RWPE2 (cell line): ENCODE results near the gene LRRC8E.
A peak's percentile ranks its signal among the peaks of the same experiment; 100 is the strongest.

ENCODE experiments used
- ATAC-seq: fragments of 200-7000 bp; cut with Tn5 transposase; 3 replicates; pipeline ENCODE4 v1.9.1; 2021; ENCODE audit warnings: low read depth
- DNase-seq: peaks from one replicate; pipeline ENCODE4 v3.0.0-alpha.2; 2020; ENCODE audit warnings: low spot score
- H3K27ac ChIP-seq: fragments of 450-650 bp; 2 replicates; pipeline ENCODE4 v1.5.1; 2017; ENCODE audit warnings: mild to moderate bottlenecking; ENCODE audit not compliant: poor library complexity, severe bottlenecking
- H3K27me3 ChIP-seq: fragments of 250-450 bp; sonication (Bioruptor Pico); 2 replicates; pipeline ENCODE4 v1.5.1; 2021; ENCODE audit warnings: mild to moderate bottlenecking, moderate library complexity; ENCODE audit not compliant: insufficient read depth, poor library complexity, severe bottlenecking
- H3K36me3 ChIP-seq: fragments of 250-450 bp; sonication (Bioruptor Pico); 2 replicates; pipeline ENCODE4 v1.5.1; 2020; ENCODE audit warnings: low read depth, mild to moderate bottlenecking, moderate library complexity
- H3K4me1 ChIP-seq: fragments of 250-450 bp; sonication (Bioruptor Pico); 2 replicates; pipeline ENCODE4 v1.5.1; 2021; ENCODE audit warnings: mild to moderate bottlenecking, moderate library complexity; ENCODE audit not compliant: insufficient read depth, poor library complexity, severe bottlenecking
- H3K4me3 ChIP-seq: fragments of 250-450 bp; sonication (Bioruptor Pico); 2 replicates; pipeline ENCODE4 v1.5.1; 2021; ENCODE audit warnings: mild to moderate bottlenecking, moderate library complexity; ENCODE audit not compliant: severe bottlenecking
- H3K9me3 ChIP-seq: fragments of 250-450 bp; sonication (Bioruptor Pico); 2 replicates; pipeline ENCODE4 v1.5.1; 2021; ENCODE audit warnings: mild to moderate bottlenecking, moderate library complexity; ENCODE audit not compliant: severe bottlenecking
- TF ChIP-seq, protein P1 (sequence below): fragments of 450-650 bp; IDR thresholded peaks from one replicate; pipeline ENCODE4 v1.5.1; 2017; ENCODE audit warnings: mild to moderate bottlenecking, moderate library complexity; ENCODE audit not compliant: poor library complexity, severe bottlenecking

LRRC8E gene

DNA sequence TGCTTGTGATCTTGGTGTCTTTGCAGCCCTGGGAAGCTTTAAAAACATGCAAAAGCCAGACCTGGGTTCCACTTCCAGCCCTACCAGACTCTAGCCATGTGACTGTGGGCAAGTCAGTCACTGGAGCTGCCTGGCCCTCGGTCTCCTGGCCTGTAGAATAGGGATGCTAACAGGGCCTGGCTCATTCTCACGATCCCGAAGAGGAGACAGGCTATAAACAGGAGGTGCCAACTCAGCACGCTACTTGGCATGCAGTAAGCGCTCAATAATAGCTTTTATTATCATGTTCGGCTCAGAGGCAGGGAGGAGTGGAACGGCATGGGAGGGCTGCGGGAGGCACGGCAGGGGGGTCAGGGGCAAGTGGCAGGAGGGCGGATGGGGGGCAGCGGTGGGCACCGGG, 35.9 kb downstream of the LRRC8E start:
- H3K9me3 ChIP-seq = no peaks in the 10 kb centered on the region
- H3K4me1 ChIP-seq = peaks cover 10% of the 10 kb centered on the region
- no peaks in the 10 kb centered on the region for H3K27me3 ChIP-seq
- no peaks in the 10 kb centered on the region; the same call in 1 of the 2 replicates for H3K36me3 ChIP-seq
- no peak overlapping the region for H3K4me3 ChIP-seq
- no peak for ATAC-seq
- TF ChIP-seq, protein P1, sequence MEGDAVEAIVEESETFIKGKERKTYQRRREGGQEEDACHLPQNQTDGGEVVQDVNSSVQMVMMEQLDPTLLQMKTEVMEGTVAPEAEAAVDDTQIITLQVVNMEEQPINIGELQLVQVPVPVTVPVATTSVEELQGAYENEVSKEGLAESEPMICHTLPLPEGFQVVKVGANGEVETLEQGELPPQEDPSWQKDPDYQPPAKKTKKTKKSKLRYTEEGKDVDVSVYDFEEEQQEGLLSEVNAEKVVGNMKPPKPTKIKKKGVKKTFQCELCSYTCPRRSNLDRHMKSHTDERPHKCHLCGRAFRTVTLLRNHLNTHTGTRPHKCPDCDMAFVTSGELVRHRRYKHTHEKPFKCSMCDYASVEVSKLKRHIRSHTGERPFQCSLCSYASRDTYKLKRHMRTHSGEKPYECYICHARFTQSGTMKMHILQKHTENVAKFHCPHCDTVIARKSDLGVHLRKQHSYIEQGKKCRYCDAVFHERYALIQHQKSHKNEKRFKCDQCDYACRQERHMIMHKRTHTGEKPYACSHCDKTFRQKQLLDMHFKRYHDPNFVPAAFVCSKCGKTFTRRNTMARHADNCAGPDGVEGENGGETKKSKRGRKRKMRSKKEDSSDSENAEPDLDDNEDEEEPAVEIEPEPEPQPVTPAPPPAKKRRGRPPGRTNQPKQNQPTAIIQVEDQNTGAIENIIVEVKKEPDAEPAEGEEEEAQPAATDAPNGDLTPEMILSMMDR = no peak
- no peak for DNase-seq
- H3K27ac ChIP-seq = no peak overlapping the region

DNA sequence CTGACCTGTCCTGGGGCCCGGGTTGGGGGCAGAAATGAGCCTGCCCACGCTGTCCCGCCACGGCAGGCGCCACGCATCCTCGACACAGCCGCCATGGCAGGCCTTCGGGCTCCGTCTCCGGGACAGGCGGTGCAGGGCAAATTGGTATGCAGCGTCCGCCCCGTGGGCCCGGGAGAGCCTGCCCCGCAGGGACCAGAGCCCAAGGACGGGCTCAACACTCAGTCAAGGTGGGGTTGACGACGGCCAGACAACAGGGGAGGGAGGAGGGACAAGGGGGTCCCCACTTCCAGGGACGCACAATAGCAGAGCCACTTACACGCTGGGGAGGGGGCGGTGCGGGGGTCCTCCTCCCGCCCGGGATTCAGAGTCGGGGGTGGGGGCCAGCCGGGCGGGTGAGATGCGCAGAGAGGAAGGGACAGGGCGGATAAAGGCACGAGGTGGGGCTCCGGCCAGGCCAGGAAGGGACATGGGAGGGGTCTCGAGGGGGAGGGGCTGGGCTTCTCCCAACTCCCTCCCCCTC, 36.4 kb downstream of the LRRC8E start:
- H3K4me1 ChIP-seq = peaks cover 12% of the 10 kb centered on the region
- H3K36me3 ChIP-seq = peaks cover under 1% of the 10 kb centered on the region; the same call in 1 of the 2 replicates
- H3K4me3 ChIP-seq = peak overlapping the region; percentile 31
- no peak for ATAC-seq
- no peaks in the 10 kb centered on the region for H3K9me3 ChIP-seq
- H3K27ac ChIP-seq = no peak overlapping the region
- no peak for DNase-seq
- TF ChIP-seq, protein P1 = no peak
- H3K27me3 ChIP-seq = no peaks in the 10 kb centered on the region

DNA sequence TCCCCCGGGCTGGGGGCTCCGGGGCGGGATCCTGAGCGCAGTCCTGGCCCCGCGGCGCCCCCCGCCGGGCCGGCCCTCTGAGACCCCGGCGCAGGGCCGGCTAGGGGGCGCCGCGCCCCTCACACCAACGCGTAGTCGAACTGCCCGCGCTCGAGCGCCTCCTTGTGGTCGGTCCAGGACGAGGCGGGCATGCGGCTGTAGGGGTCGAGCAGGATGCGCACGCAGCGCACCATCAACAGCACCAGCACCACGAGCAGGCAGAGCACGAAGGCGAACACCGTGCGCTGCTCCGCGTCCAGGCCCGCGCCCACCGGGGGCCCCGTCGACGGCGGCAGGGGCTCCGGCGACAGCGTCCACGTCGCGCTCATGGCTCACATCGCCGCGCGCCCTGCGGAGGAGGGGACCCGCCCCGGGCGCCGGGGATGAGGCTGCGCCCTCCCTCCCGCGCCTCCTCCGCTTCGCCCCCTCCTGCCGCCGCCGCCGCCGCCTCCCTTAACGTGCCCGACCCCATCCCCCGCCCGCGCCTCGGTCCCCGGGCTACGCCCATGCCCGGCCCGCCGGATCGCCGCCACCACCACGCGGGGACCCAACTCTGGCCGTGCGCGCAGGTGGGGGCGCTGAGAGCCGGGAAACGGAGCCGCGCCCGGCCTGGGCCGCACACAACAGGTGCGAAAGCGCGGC, 37.0 kb downstream of the LRRC8E start:
- H3K4me3 ChIP-seq = peak overlapping the region; percentile 31
- peaks cover 6% of the 10 kb centered on the region for H3K36me3 ChIP-seq
- H3K9me3 ChIP-seq = no peaks in the 10 kb centered on the region
- no peak overlapping the region for H3K27ac ChIP-seq
- no peaks in the 10 kb centered on the region for H3K27me3 ChIP-seq
- no peak for ATAC-seq
- H3K4me1 ChIP-seq = peaks cover 15% of the 10 kb centered on the region
- DNase-seq = peak; percentile 70
- TF ChIP-seq, protein P1 = peak; percentile 76

DNA sequence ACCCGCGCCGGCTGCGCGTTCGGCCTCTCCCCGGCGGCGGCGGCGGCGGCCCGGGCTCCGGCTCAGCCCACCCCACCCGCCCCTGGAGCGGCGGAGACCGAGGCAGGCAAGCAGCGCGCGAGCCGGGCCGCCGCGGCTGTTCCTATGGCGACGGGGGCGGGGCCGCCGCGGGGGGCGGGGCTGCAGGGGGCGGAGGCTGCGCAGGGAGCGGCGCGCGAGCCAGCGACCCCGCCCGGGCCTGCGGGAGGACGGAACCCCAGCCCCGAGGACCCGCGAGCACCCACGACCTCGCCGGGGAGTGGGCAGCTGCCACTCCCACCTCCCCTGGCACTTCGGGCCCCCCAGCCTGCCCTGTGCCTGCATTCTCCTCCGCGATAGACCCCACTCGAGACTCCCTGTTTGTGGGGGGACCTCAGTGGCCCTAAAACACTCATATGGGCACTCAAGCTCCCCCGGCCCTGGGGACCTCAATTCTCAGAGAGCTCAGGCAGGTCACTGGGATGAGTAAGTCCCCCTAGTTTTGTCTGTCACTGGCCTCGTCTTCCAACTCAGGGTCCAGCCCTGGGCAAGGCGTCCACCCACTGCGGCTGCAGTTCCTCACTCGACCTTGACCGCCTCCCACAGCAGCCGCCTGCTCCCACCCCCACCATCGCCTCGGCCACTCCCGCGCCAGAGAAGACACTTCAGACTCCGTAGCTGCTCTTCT, 37.9 kb downstream of the LRRC8E start, which contains the start of gene CTXN1:
CTXN1 (minus strand) TSS at position 115 of the 706 bp plus-strand sequence. CDS start 597 bp downstream, outside the sequence.
- H3K4me3 ChIP-seq = peak within 1 kb of the TSS; percentile 31
- peaks cover 15% of the 10 kb centered on the region for H3K4me1 ChIP-seq
- DNase-seq (no peak), ATAC-seq (no peak)
- no peak within 1 kb of the TSS for H3K27ac ChIP-seq
- H3K36me3 ChIP-seq = peaks cover 15% of the 10 kb centered on the region
- H3K9me3 ChIP-seq = no peaks in the 10 kb centered on the region
- TF ChIP-seq, protein P1 = no peak
- H3K27me3 ChIP-seq = no peaks in the 10 kb centered on the region
